ENCODE measurements around the gene SLC39A11.

The SLC39A11 gene

DNA sequence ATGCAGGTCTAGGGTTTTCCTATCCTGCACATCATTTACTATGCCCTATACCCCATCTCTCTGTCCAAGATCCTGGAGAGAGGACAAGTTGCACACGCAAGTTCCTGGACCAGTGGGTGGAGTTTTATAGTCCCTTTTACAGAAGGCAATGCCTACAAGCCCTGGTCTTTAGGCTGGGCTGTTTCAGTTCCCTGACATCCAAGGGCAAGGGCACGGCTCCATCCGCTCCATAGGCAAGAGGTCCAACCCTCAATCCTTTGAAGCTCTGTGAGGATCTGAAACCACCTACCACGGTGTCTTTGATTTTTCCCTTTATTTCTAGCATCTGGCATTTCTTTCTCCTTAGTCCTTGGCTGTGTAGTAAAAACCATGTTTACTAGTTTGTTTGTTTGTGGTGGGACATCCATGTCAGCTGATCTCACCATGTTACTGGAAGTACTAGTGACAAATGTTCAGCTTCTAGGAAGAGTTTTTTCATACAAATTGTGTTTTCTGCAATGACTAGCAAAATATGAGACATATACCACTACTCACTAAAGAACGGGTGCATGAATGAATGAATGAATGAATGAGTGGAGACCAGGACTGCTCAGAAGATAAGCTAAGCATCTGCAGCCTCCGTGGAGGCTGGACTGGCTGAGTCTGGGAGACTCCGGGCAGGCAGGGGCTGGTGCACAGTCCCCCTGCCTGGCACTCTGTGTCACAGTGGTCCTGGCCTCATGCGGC is 359.4 kb downstream of the SLC39A11 start:
- DNase-seq (ENCODE audit: low read depth) = no peak
- TF ChIP-seq, protein P1, sequence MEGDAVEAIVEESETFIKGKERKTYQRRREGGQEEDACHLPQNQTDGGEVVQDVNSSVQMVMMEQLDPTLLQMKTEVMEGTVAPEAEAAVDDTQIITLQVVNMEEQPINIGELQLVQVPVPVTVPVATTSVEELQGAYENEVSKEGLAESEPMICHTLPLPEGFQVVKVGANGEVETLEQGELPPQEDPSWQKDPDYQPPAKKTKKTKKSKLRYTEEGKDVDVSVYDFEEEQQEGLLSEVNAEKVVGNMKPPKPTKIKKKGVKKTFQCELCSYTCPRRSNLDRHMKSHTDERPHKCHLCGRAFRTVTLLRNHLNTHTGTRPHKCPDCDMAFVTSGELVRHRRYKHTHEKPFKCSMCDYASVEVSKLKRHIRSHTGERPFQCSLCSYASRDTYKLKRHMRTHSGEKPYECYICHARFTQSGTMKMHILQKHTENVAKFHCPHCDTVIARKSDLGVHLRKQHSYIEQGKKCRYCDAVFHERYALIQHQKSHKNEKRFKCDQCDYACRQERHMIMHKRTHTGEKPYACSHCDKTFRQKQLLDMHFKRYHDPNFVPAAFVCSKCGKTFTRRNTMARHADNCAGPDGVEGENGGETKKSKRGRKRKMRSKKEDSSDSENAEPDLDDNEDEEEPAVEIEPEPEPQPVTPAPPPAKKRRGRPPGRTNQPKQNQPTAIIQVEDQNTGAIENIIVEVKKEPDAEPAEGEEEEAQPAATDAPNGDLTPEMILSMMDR (conservative IDR thresholded peaks at IDR 0.05; ENCODE audit: low read depth, low read length) = no peak
- H3K4me3 ChIP-seq (ENCODE audit: low read length) = no peak overlapping the region

DNA sequence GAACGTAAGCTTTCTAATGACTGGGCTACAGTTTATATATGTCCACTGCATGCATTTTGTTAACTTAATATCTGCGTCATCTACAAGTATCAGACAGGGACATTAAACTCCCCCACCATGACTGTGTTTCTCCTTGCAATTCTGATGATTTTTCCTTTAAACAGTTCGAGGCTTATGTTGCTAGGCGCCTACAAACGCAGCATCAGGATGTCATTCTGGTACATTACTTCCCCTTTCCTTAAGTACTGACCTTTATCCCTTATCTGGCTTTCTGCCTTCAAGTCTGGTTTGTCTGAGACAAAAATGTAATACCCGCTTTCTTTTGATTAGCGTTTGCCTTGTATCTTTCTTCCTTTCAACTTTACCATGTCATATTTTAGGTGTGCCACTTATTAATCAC is 362.4 kb downstream of the SLC39A11 start:
- no peak overlapping the region for H3K4me3 ChIP-seq (ENCODE audit: low read length)
- TF ChIP-seq, protein P1 (conservative IDR thresholded peaks at IDR 0.05; ENCODE audit: low read depth, low read length) = no peak
- peak; percentile 67 for DNase-seq (ENCODE audit: low read depth)

DNA sequence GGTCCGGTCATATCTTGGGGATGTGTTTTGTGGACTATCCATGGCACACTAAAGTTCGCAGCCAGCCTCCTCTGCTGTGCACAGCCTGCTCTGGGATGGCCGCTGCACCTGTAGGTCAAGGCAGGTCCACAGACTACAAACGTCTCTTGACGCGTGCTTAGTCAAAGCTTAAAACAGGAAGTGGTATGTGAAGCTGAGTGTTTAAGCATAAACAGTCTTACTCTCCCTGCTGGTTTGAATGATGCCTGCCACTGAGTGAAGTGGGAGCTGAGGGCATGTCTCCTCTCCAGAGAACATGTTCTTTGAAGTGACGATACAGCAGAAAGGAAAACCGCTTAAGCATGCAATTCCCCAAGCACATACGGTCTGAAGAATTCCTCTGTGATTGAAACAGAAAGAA is 365.6 kb downstream of the SLC39A11 start:
- no peak overlapping the region for H3K4me3 ChIP-seq (ENCODE audit: low read length)
- TF ChIP-seq, protein P1 (conservative IDR thresholded peaks at IDR 0.05; ENCODE audit: low read depth, low read length) = no peak
- DNase-seq (ENCODE audit: low read depth) = no peak

DNA sequence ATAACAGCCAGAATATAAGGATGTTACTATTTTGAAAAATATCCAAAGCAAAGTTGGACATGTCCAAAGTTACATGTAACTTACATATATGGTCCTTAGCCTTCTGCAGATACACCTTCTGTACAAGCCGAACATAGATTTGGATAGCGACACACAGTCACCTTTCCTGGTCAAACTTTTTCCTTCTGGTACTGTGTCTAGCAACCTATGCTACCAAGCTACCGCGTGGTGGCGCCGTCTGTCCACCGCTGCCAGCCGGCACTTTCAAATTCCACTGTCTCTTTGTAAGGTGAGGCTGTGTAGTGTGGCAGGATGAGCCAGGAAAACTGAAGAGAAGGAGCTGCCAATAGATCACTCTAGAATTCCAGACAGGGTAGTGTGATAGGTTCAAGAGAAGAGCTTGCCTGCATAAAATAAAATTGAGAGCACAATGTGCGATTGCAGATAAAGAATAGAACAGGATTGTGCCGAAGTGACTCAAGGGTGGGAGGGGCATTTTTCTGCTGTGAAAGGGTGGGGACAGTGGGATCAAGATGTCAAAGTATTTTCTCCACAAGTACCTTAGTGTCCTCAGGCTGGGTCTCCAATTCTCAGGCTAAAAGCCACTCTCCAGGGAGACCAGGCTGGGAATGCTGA is 366.9 kb downstream of the SLC39A11 start:
- DNase-seq (ENCODE audit: low read depth) = no peak
- TF ChIP-seq, protein P1 (conservative IDR thresholded peaks at IDR 0.05; ENCODE audit: low read depth, low read length) = peak; percentile 98
- H3K4me3 ChIP-seq (ENCODE audit: low read length) = no peak overlapping the region

DNA sequence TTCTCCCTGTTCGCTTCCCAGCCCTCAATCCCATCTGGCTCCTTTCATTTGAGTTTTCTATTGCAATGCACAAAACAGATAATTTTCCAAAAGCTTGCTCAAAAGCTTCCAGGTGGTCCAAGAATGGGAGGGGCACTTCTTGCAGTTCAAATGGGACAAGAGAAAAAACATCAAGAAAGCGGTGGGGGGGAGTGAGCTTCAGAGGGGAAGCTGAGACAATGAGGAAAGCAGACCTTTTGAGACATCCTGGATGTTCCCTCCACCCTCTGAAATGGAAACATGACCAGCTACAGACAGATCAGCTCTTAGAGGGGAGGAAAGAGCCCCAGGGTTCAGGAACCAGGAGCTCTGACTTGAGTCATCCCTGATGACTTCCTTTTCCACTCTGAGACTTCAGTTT is 368.2 kb downstream of the SLC39A11 start:
- DNase-seq (ENCODE audit: low read depth) = no peak
- no peak overlapping the region for H3K4me3 ChIP-seq (ENCODE audit: low read length)
- TF ChIP-seq, protein P1 (conservative IDR thresholded peaks at IDR 0.05; ENCODE audit: low read depth, low read length) = no peak

DNA sequence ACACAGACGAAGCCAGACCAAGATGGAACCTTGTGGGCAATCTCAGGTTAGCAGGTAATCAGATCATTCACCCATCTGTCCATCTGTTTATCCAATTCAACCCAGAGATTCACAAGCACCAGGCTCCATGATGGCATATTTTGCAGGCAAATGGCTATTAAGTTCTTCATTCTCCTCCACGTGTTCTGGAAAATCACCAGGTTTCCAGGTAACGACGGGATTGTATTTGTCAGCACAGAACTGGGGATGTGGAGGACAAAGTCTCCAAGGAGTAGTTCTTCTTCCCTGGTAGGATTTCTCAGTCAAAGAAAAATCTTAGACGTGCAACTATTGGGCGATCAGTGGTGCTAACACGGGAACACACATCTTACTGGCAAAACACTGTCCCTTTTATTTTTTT is 368.8 kb downstream of the SLC39A11 start:
- DNase-seq (ENCODE audit: low read depth) = no peak
- TF ChIP-seq, protein P1 (conservative IDR thresholded peaks at IDR 0.05; ENCODE audit: low read depth, low read length) = no peak
- no peak overlapping the region for H3K4me3 ChIP-seq (ENCODE audit: low read length)

DNA sequence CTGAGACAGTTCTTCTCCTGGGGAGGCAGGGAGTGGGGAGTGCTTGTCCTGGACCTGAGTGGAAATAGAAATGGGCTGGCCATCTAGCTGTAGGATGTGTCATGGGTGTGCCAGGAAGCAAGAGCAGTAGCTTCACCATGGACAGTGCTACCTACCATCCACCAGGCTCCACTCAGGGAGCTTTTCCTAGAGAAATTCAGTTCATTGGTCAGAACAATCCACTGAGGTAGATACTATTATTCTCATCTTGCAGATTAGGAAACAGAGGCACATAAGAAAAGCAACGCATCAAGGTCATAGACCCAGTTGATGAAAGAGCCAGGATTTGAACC is 372.0 kb downstream of the SLC39A11 start:
- TF ChIP-seq, protein P1 (conservative IDR thresholded peaks at IDR 0.05; ENCODE audit: low read depth, low read length) = no peak
- H3K4me3 ChIP-seq (ENCODE audit: low read length) = no peak overlapping the region
- DNase-seq (ENCODE audit: low read depth) = no peak
